Measurements from ENCODE around the gene PKM.
"Not testable (repeated sequence)": the region's sequence is repeated elsewhere in the genome, so short reads cannot be mapped to it uniquely, and the experiment has no call there.

Gene PKM

DNA sequence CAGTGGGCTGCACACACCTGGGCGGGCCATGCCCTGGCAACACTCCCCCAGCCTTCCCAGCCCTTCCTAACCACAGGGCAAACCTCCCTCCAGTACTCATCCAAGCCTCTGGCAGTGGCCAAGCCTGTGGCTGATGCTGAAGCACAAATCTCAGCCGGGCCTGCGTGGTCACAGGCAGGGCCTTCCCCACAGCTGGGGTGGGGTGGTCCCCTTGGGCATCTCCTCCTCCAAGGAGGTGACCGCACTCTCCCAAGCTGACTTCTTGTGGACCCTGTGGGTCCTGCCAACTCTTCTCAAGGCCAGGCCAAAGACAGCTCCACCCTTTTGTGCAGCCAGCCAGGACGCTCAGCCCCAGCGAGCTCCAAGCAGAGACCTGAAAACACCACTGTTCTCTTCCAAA, 54.8 kb downstream of the PKM start:
- no peak for DNase-seq (ENCODE audit: low spot score)

DNA sequence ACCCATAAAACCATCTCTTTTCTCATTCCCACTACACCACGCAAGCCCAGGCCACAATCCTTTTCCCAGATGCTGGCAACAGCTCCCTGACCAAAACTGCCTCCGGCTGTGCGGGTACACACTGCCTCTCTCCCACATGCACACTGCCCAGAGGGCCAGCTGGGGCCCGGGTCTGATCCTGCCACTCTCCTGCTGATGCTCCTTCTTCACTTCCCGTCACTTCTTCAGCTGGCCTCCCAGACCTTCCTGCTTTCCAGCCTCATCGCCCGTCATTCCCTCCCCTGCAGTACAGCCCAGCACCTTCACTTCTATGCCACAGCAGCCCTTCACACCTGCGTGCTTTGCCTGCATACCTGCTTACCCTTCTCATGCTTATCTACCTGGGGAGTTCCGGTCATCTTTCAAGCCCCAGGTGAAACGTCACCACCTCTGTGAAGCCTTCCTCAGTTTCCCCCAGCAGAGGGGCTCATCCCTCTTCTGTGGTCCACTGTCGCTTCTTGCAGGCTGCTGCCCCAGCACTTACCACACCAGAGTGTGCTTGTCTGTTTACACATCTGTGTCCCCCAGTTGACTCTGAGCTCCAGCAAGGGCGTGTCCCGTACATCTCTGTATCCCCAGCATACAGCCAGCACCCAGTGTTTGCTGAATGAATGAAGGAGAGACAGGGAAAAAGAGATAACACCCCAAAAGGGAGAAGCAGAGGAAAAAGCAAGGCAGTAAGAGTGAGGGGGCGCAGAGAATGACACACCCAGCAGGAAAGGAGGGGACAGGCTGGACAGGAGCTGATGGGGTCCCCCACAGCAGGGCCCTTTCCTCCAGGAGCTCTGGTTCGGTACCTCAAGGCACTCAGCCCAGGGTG, 55.6 kb downstream of the PKM start:
- peak; percentile 26 for DNase-seq (ENCODE audit: low spot score)

DNA sequence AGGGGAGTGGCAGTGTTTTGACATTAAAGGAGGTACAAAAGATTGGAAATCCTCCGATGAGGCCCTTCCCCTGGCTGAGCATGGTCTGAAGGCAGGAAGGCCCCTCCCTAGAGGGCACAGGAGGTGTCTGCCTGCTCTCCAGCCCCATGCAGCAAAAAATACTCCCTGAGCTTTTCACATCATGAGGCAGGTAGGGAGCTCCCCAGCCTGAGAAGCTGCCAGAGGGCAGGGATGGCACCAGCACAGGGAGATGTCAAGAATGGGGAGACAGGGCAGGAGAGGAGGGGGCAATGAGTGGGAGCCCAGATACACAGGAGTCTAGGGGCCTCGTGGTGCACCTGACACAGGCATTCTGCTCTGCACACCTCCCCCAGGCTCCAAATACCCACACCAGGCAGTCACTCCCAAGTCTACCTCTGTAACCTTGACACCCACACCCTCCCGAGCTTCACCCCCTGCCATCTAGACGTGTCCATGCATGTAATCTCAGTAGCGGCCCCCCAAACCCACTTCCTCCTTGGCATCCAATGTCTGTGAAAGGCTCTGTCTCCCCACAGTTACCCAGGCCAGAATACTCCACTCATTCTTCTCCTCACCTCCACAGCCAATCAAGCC, 56.3 kb downstream of the PKM start:
- DNase-seq (ENCODE audit: low spot score): peak; percentile 14

DNA sequence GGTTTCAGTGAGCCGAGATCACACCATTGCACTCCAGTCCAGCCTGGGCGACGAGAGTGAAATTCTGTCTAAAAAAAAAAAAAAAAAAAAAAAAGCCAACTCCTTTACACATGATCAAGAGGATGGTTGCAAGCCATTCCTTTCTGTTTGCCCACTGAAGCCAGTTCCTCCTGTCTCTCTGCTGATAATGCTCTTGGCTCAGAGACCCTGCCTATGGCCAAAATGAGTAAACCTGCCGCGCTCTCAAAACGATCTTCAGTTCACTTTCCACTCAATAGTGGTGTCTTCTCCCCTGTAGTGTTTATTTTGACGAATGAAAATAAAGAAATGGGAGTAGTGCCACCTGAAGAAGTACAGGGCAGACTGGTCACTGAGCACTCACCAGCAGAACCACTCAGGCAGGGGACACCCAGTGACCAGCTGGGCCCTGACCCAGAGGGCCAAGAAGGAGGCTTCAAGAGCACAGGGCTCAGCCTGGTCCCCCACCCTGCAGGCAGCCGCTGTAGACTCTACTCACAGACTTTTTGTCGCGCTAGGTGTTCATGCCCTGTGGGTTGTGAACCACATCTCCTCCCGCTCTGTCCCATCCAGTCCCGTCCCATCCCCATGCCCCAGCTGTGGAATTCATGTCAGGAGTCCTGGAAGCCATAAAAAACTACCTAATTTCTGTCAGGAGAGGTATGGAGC, 57.0 kb downstream of the PKM start:
- peak; percentile 15 for DNase-seq (ENCODE audit: low spot score)

DNA sequence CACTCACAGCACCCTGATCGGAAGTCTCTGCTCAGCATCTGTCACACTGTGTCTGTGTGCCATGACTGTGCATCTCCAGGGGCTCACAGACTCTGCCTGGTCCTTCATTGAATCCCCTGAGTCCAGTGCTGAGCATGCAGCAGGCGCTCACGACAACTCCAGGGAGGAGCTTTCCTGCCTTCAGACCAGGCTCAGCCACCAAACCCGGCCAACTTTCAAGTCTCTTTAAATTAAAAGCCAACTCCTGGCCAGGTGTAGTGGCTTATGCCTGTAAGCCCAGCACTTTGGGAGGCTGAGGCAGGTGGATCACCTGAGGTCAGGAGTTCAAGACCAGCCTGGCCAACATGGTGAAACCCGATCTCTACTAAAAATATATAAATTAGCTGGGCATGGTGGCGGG, 57.6 kb downstream of the PKM start:
- peak; percentile 16 for DNase-seq (ENCODE audit: low spot score)

DNA sequence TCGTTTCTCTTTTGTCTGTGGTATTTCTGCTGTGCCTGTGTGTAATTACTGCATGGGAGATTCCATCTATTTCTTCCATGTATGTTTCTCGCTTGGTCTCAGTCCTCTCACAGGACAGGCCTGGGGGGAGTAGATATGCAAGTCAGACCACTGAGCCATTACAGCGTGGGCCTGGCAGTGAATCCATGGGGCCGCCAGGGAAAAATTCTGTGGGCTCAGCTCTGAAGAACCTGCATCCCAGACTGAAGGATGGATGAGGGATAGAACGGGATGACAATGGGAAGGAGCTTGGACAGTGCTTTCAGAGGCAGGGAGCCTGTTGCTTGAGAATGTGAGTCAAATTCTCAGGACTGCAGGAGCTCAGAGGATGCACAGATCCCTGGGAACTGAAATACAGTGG, 58.2 kb downstream of the PKM start:
- DNase-seq (ENCODE audit: low spot score): no peak

DNA sequence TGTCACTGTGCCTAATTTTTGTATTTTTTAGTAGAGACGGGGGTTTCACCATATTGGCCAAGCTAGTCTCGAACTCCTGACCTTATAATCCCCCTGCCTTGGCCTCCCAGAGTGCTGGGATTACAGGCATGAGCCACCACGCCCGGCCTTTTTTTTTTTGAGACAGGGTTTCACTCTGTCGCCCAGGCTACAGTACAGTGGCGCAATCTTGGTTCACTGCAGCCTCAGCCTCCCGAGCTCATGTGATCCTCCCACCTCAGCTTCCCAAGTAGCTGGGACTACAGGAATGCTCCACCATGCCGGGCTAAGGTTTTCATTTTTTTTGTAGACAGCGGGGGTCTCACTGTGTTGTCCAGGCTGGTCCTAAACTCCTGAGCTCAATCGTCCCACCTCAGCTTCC, 59.0 kb downstream of the PKM start:
- not testable (repeated sequence) for DNase-seq (ENCODE audit: low spot score)

DNA sequence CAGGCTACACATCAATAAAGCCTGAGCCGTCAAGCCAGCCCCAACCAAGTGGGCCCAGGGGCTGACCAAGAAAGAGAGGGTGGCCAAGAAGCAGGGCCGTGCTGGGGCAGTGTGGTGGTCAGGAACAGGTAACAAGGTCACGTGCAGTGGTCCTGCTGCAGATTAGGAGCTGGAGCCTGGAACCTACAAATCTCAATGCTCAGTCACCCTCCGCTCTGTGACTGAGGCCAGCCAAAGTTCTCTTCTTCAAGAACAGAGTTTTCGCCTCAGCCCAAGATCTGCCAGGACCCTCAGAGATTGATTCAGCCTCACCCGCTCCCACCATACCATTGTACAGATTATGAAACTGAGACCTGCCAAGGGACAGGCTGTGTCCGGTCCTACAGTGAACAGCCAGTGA, 60.3 kb downstream of the PKM start:
- no peak for DNase-seq (ENCODE audit: low spot score)

DNA sequence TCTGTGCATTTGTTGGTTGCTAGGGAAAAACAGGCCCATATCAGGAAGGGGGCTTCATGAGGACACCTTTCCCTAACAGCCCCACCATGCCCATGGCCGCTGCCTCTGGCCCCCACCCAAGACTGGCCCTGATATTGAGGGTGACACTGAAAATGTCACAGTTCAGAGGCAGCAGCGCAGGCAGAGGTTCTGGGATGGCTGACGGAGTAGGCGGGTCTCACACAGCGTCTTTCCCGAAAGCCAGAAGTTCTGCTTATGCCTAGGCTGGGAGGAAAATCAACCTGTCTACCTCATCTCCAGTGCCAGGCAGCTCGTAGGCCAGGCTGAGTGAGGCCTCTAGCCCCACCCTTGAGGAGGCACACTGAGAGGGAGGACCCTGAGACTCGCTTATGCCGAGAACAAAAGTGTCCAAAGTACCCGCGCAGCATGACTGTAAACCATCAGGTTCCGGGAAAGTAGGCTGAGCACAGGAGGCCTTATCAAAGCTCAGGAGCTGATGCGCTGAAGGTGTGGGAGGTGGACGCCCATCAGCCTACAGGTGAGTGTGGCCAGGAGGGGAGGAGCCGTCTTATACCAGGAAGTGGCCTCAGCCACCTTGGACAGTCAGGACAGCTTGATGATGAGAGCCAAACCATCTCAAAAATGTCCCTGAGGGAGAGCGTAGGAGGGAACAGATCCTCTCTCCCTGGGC, 60.9 kb downstream of the PKM start:
- no peak for DNase-seq (ENCODE audit: low spot score)

DNA sequence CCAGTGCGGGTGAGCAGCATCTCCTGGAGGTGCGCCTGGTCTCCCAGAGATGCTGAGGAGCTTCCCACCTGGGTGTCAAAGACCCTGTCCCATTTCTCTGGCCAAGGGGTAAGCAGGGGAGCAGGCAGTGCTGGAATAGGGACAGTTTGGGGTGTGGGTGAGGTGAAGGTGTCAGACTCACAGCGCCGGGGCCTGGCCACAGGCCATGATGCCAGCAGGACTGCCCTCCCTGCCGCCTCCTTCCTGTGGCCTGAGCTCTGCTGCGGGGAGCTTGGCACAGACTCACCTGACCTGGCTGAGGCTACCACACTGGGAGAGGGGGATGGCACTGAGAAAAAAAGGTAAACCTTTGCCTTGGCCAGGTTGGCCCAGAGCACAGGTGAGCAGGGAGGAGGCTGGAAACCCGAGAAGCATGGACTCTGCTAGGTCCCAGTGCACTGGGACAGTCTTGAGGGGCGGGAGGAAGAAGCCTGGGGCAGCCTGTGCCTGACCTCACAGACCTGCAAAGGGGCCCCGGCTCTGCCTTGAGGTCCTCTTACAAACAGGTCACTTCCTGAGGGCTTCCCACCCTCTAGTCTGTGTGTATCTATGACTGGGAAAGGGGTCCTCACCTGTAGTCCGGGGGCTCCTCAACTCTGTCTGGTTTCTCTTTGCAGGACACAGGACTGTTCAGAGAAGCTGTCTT, 61.6 kb downstream of the PKM start:
- peak; percentile 22 for DNase-seq (ENCODE audit: low spot score)

DNA sequence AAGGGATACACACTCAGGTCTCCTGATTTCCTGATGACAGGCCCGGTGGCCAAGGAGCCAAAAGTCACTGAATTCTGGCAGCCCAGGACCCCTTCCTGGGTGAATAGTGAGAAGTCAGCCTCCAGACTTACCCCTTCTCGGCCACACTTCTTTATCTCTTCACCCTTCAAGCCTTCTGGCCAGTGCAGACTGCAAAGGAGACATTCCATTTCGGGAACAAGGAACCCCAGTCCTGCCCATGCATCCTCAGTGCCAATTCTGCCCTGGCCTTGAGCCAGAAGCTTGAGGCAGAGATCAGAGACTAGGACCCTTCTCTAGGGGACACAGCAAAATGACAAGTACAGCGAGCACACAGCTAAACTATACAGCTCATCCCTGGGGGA, 62.2 kb downstream of the PKM start:
- DNase-seq (ENCODE audit: low spot score): no peak

DNA sequence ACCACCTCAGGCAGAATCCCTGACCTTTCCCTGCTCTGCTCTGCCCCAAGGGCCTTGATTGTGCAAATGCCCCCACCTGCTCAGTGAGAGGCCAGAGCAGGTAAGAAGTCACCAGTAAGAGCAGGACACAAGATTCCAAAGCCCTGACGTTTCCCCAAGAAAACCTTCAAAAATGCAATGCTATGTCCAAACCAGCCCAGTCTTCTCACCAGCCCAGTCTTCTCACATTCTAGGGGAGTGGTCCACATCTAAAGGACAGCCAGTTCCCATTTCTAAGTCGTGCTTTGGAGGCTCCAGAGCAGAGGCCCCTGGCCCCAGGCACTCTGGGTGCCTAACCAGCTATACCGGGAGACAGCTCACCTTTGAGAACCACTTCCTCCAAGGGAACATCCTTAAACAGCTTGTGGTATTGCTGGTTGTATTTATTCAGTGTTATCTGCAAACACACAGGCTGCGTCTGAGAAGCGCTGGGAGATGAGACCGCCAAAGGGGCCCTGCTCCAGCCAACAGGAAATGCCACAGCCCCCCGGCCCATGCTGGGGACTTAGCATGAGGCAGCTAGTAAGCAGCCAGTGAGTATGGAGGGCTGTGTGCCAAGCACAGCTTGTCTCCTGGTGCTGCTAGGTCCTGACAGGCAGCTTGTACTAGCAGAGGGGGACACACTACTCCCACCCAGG, 62.7 kb downstream of the PKM start:
- DNase-seq (ENCODE audit: low spot score): no peak

DNA sequence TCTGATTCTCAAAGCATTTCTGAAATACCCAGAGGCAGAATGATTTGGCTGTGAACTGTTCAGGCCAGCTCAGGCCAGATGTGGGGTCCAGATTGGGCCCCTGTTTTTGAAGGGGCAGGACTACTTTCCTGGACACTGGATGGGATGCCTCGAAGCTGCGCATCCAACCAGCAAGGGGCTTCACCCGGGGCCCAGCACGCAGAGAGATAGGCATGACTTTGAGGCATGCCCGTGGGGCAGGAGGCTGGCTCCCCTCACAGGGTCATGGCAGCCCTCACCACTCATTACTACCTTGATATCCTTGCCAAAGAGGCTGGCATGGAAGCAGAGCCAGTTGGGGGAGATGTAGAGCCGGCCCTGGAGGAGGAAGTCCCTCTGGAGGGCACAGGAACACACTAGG, 63.5 kb downstream of the PKM start:
- no peak for DNase-seq (ENCODE audit: low spot score)

DNA sequence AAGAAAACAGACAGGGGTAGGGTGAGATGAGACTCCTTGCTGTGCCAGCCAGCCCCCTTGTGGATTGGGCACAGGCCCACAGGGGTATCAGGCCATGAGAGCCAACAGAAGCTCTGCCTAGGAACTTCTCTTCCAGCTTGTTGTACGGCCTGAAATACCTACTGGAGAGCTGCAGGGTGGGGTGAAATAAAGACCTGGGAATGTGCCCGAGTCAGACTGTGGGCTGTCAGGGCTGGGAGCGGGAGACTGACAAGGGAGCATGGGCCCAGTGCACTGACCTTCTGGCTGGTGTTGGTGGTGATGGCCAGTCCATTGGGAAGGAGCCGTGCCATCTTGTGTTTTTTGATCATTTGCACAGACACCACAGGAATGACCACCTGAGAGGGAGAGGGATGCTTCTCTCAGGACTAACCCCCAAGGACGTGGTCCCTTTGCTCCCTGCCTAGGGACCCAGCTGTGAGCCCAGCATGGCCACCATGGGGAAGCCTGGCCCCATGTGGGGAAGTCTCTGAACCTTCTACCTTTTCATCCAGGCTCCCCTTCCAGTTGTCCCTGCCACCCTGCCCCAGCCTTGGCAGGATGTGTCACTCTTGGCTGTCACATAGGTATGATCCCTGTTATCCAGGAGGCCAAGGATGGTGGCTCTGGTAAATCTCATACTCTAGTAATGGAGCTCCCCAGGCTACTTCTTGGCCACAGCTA, 64.1 kb downstream of the PKM start:
- DNase-seq (ENCODE audit: low spot score): peak; percentile 14

DNA sequence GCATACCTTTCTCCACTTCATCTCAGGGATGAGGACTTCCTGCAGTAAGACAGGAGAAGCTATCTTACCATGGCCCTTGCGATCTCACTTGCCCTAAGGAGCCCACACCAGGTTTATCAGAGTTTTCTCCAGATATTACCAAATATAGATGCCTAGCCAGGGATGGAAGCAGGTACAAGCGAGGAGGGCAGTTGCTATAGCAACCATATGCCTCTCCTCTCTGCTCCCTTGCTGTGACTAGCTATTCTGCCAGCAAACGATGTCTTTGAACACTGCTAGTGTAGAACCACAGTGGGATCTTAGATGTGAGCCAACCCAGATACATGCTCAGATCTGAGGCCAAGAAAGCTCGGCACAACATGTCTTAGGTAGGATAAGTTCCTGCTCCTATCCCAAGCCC, 67.3 kb downstream of the PKM start:
- DNase-seq (ENCODE audit: low spot score): no peak

DNA sequence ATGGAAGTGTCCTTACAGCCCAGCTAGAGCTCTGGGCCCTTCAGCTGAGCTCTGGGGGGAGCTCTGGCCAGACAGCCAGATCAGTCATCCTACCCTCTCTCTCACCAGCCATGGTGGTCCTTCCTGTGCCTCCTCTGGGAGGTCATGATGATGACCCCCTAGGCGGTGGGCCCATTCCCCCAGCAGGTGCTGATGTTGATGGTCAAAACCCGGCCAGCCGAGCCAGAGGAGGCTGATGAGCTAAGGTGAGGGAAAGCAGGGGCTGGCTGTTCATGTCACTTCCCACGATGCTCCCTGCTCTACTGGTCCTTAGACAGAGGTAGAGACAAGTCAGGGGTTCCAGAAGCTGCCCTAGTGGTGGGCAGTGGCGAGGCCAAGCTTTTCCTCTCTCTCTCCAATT, 68.4 kb downstream of the PKM start:
- no peak for DNase-seq (ENCODE audit: low spot score)

DNA sequence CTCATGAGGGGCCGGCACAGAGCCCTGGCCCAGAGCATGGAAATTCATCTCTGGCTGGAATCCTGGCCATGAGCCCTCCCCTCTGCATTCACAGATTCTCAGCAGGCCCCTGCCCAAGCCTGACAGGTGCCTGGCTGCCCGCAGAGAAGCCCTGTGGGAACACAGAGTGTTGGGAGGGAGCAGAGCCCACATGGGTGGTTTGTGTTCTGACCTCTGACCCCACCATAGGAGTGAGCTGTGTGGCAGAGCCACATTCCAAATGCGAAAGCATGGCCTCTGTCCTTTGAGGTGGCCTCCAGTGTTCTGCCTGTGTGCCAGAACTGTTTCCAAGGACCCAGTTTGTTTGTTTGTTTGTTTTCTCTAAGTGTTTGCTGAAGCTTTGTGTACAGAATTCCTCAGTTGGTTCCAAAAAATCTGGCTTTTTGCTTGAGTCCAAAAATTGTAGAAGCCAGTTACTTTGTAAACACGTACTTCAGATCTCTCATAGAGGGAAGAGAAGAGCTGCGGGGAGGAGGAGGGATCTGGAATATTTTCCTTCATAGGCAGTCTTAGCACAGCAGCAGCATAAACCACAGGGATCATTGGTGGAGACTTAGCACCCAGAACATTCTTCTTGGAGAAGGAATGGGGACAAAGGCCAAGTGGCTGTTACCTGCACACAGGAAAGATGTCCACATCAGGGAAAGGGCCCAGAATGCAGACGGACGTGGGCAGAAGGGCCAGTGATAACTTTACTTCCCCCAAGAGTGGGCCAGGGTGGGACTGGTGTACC, 69.4 kb downstream of the PKM start:
- no peak for DNase-seq (ENCODE audit: low spot score)

DNA sequence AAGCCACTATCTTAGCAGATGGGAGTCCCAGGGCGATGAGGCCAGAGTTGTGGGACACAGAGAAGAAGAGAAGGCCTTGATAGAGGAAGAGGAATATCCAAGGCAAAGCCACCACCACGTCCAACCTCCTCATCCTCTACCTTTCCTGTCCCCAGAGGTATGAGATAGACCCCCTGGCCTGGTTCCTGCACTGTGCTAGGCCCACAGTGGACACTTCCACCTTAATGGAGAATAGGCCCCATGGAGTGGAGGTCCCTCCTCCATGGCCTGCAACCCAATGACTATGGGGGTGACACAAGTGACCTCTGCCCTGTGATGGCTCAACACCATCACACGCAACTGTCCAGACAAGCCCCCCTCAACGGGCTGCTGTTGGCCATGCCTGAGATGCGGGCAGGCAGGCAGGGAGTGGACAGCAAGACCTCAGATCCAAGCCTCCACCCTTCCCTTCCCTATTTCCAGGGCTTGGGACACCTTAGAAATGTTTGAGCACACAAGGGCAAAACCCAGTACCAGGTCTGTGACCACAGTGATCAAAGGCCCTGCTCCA, 70.2 kb downstream of the PKM start:
- DNase-seq (ENCODE audit: low spot score): no peak

DNA sequence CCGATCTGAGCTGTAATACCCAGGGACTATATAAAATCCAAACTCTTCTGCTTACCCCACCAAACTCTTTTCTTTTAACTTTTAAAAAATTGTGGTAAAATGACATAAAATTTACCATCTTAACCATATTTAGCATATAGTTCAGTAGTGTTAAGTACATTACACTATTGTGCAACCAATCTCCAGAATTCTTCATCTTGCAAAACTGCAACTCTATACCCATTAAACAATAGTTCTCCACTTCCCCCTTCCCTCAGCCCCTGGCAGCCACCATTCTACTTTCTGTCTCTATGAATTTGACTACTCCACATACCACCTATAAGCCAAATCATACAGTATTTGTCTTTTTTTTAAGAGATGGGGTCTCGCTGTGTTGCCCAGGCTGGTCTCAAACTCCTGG, 74.1 kb downstream of the PKM start:
- DNase-seq (ENCODE audit: low spot score): no peak
